HCT116 (cell line): Measurements from ENCODE around the gene PRAME. TPM values are rescaled to one million over a fixed set of nuclear protein-coding genes. Genes with fewer than 3 reads are reported as not detected.

Source experiments
- ATAC-seq: fragments of 200-7000 bp; cut with Tn5 transposase; 2 replicates; pipeline ENCODE4 v1.9.1; 2020; ENCODE audit warnings: mild to moderate bottlenecking, moderate library complexity
- BruUV-seq: library from RNA; stranded (reverse); fragments of 400-500 nt; replicated peaks from 2 replicates; lab custom pipeline; 2021; lab: Mats Ljungman, UMichigan
- CTCF ChIA-PET: fragments of 300-600 bp; sonication (Branson Sonifier 250); formaldehyde crosslinking; loops from one replicate; lab custom pipeline; 2021; ENCODE audit warnings: antibody characterized with exemption; lab: Charles Lee
- POLR2A ChIA-PET: fragments of 300-600, 350-600 bp; sonication (Branson Sonifier 250); formaldehyde crosslinking; loops from one replicate; lab custom pipeline; 2021; ENCODE audit warnings: antibody characterized with exemption; lab: Charles Lee
- RAD21 ChIA-PET, 2 experiments: fragments of 300-600 bp; sonication (Branson Sonifier 250); formaldehyde crosslinking; loops; one replicate each; lab custom pipeline; 2023; ENCODE audit warnings: low total read pairs in 2 of 2; ENCODE audit not compliant: uncharacterized antibody in 2 of 2, unreplicated experiment in 2 of 2, low non-redundant PET in 1 of 2; lab: Charles Lee
- DNase-seq: peaks from one replicate; pipeline ENCODE4 v3.0.0-alpha.2; 2010; ENCODE audit warnings: low read depth, low spot score
- H2AFZ ChIP-seq: fragments of 200-600 bp; shearing (Covaris generic), sonication (generic); 2 replicates; pipeline ENCODE4 v1.6.1; 2017; ENCODE audit warnings: low read depth, mixed run types, mixed read lengths, antibody characterized with exemption, low read length; ENCODE audit not compliant: poor library complexity, severe bottlenecking
- H3K27ac ChIP-seq: 2 replicates; pipeline ENCODE4 v1.5.1; 2012; ENCODE audit warnings: low read depth, low read length
- H3K27me3 ChIP-seq: fragments of 200-600 bp; sonication (generic); 2 replicates; pipeline ENCODE4 v1.6.1; 2016; ENCODE audit warnings: mixed run types, low read length, mixed read lengths; ENCODE audit not compliant: insufficient read depth
- H3K36me3 ChIP-seq, 2 experiments: fragments of 200-500 bp in 1 of 2; fragments of 200-600 bp in 1 of 2; sonication (Bioruptor generic) in 1 of 2; sonication (generic) in 1 of 2; 2 replicates each; pipeline versions ENCODE4 v1.5.1 to v1.6.1; 2014 to 2016; ENCODE audit warnings: low read length in 2 of 2, inconsistent platforms in 1 of 2, mixed read lengths in 1 of 2, mixed run types in 1 of 2; ENCODE audit not compliant: insufficient read depth in 2 of 2, control insufficient read depth in 1 of 2
- H3K4me1 ChIP-seq, 2 experiments: fragments of 200-600 bp in 1 of 2; sonication (generic) in 1 of 2; 2 replicates each; pipeline versions ENCODE4 v1.5.1 to v1.6.1; 2012 to 2017; ENCODE audit warnings: low read length in 2 of 2, inconsistent platforms in 1 of 2, mild to moderate bottlenecking in 1 of 2, mixed read lengths in 1 of 2, mixed run types in 1 of 2, moderate library complexity in 1 of 2; ENCODE audit not compliant: insufficient read depth in 2 of 2, control insufficient read depth in 1 of 2
- H3K4me2 ChIP-seq: fragments of 200-600 bp; sonication (generic); 2 replicates; pipeline ENCODE4 v1.6.1; 2017; ENCODE audit warnings: mixed run types, low read length, mixed read lengths
- H3K4me3 ChIP-seq, 2 experiments: fragments of 200-600 bp in 1 of 2; sonication (generic) in 1 of 2; replicated peaks in 1 of 2; 2 replicates each; pipeline ENCODE4 v1.5.1; 2011 to 2016; ENCODE audit warnings: low read length in 2 of 2, control low read depth in 1 of 2, low read depth in 1 of 2, mild to moderate bottlenecking in 1 of 2, mixed read lengths in 1 of 2, mixed run types in 1 of 2
- H3K79me2 ChIP-seq: fragments of 200-600 bp; sonication (generic); 2 replicates; pipeline ENCODE4 v1.6.1; 2017; ENCODE audit warnings: mild to moderate bottlenecking, mixed run types, low read length, moderate library complexity, mixed read lengths; ENCODE audit not compliant: insufficient read depth
- H3K9ac ChIP-seq: fragments of 200-600 bp; sonication (generic); 2 replicates; pipeline ENCODE4 v1.6.1; 2016; ENCODE audit warnings: low read length, mixed read lengths
- H3K9me2 ChIP-seq: fragments of 200-600 bp; sonication (generic), shearing (Covaris generic); 2 replicates; pipeline ENCODE4 v1.6.1; 2017; ENCODE audit warnings: mixed run types, mild to moderate bottlenecking, moderate library complexity; ENCODE audit not compliant: insufficient read depth
- H3K9me3 ChIP-seq, 2 experiments: fragments of 200-500 bp in 1 of 2; fragments of 200-600 bp in 1 of 2; sonication (Bioruptor generic) in 1 of 2; sonication (generic) in 1 of 2; 2 replicates each; pipeline ENCODE4 v1.6.1; 2014 to 2017; ENCODE audit warnings: low read length in 2 of 2, mixed read lengths in 2 of 2, inconsistent platforms in 1 of 2, low read depth in 1 of 2, mild to moderate bottlenecking in 1 of 2, mixed run types in 1 of 2, moderate library complexity in 1 of 2; ENCODE audit not compliant: control insufficient read depth in 1 of 2, insufficient read depth in 1 of 2
- H4K20me1 ChIP-seq: fragments of 200-600 bp; sonication (generic), shearing (Covaris generic); 2 replicates; pipeline ENCODE4 v1.6.1; 2017; ENCODE audit warnings: mixed run types, mild to moderate bottlenecking, moderate library complexity; ENCODE audit not compliant: insufficient read depth
- intact Hi-C: fragments of 100-400 bp; cut with micrococcal nuclease; formaldehyde crosslinking; loops from 2 replicates; pipeline ENCODE4 v1.10.0; 2022
- total RNA-seq: library from RNA; stranded (reverse); gene quantifications from one replicate; pipeline ENCODE4 v1.2.1, GENCODE V29; 2021; ENCODE audit not compliant: unreplicated experiment
- TF ChIP-seq, protein P1 (sequence below): IDR thresholded peaks from 2 replicates; pipeline ENCODE4 v1.6.1; 2012
- TF ChIP-seq, protein P2 (sequence below): IDR thresholded peaks from 2 replicates; pipeline ENCODE4 v1.6.1; 2012
- TF ChIP-seq, protein P3 (sequence below): IDR thresholded peaks from 2 replicates; pipeline ENCODE4 v1.6.1; 2011; ENCODE audit warnings: mild to moderate bottlenecking, low read length, moderate library complexity; ENCODE audit not compliant: insufficient replicate concordance; ENCODE audit errors: extremely low read depth

PRAME gene
- total RNA-seq, 1 experiment from 2014 or later, result 28.4 TPM

DNA sequence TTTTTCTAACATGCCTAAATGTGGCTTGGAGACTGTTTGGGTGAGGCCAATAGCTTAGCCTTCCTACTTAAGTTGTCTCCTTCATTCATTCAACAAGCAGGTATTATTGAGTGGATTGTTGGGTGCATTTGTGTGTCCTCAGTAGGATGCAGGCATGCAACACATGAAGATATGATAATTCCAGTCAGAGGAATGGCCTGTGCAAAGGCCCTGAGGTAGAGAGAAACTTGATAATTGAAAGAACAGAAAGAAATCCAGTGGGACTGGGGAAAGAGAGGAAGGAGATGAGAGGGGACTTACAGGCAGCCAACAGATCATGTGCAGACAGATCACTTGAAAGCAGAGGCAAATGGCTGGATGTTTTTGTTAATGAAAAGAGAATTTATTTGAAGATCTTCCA is 15.3 kb upstream of the PRAME start:
- CTCF ChIA-PET, result interaction anchor here (1.2 kb wide), 1 partner anchor 146 kb away, joined by 3 read pairs; no protein-coding TSS in a partner anchor

DNA sequence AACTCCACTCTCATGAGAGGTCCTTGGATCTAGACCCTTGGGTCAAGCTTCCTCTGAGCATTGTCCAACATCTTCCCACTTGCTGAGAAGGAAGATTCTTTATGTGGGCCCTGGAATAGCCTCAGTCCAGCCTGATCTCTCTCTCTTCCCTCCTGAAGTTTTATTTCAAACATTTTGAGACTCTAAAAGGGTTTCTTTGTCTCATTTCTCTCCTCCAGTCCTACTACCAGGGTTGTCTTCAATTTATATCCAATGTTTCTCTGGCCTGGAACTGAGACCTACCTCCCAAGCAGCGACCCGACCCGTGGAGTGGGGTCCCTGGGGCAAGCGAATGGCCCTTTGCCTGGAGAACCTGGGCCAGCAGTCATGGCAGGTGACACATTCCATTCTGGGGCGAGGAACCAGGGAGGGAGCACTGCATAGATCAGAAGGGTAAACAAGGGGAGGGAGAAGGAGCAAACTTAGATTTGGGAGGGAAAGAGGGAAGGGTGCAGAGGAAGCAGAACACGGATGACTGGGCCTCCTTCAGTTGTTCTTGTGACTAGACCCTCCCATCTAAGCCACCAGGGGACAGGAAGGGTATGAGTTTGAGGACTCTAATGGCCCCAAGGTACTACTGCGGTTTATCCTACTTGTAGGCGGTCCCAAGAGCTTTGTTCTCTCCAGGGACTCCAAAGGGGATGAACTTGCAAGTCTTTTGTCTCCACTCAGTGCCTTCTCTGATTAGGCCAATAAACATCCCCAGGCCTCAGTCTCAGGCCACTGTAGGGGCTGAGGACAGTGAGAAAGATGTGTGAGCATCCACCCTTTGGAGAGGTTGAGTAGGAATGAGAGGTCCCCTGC is 14.2 kb upstream of the PRAME start:
- Histone ChIP-seq H3K4me1 (no peaks in the 10 kb centered on the region), H3K27me3 (peaks cover 10% of the 10 kb centered on the region; the same call in 1 of the 2 replicates), H3K9ac (no peak overlapping the region), H4K20me1 (no peaks in the 10 kb centered on the region), H2AFZ (no peak overlapping the region), H3K9me2 (no peaks in the 10 kb centered on the region), H3K4me3 (no peak overlapping the region), H3K4me2 (no peak overlapping the region), H3K79me2 (no peaks in the 10 kb centered on the region), H3K36me3 (no peaks in the 10 kb centered on the region), H3K9me3 (no peaks in the 10 kb centered on the region), H3K27ac (no peak overlapping the region)
- ATAC-seq (no peak), DNase-seq (no peak)
- TF ChIP-seq, protein P1, sequence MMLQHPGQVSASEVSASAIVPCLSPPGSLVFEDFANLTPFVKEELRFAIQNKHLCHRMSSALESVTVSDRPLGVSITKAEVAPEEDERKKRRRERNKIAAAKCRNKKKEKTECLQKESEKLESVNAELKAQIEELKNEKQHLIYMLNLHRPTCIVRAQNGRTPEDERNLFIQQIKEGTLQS, result no peak
- no TSS peak for BruUV-seq
- ChIA-PET CTCF (interaction anchor here (1.1 to 1.2 kb wide), 2 partner anchors 14 to 147 kb away, joined by 3 to 4 read pairs; no protein-coding TSS in a partner anchor), RAD21 (no interaction called here), POLR2A (no interaction called here)
- intact Hi-C loops, result no loop called here

More for the DNA sequence above, 15.3 kb upstream of the PRAME start:
- Histone ChIP-seq H3K4me1 (peaks cover 5 to 8% of the 10 kb centered on the region in 2 experiments; a peak in 3 of 4 replicates), H3K36me3 (no peaks in the 10 kb centered on the region), H3K79me2 (no peaks in the 10 kb centered on the region), H3K27ac (no peak overlapping the region), H3K27me3 (0 out of 2 replicates have a peak, but pooled peaks cover 4% of the 10 kb centered on the region), H4K20me1 (no peaks in the 10 kb centered on the region), H3K9ac (no peak overlapping the region), H3K9me2 (no peaks in the 10 kb centered on the region)
- ChIA-PET RAD21 (no interaction called here), POLR2A (no interaction called here)
- no TSS peak for BruUV-seq
- no peak for DNase-seq
- intact Hi-C loops, result no loop called here
- TF ChIP-seq, protein P2, sequence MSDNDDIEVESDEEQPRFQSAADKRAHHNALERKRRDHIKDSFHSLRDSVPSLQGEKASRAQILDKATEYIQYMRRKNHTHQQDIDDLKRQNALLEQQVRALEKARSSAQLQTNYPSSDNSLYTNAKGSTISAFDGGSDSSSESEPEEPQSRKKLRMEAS, result no peak
- TF ChIP-seq, protein P3, sequence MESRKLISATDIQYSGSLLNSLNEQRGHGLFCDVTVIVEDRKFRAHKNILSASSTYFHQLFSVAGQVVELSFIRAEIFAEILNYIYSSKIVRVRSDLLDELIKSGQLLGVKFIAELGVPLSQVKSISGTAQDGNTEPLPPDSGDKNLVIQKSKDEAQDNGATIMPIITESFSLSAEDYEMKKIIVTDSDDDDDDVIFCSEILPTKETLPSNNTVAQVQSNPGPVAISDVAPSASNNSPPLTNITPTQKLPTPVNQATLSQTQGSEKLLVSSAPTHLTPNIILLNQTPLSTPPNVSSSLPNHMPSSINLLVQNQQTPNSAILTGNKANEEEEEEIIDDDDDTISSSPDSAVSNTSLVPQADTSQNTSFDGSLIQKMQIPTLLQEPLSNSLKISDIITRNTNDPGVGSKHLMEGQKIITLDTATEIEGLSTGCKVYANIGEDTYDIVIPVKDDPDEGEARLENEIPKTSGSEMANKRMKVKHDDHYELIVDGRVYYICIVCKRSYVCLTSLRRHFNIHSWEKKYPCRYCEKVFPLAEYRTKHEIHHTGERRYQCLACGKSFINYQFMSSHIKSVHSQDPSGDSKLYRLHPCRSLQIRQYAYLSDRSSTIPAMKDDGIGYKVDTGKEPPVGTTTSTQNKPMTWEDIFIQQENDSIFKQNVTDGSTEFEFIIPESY, result no peak
- TF ChIP-seq, all 23 proteins: peak for 0
- Histone ChIP-seq H3K4me3 (no peak overlapping the region), H3K4me2 (no peak overlapping the region), H3K9me3 (no peaks in the 10 kb centered on the region), H2AFZ (no peak overlapping the region)
- no peak for ATAC-seq
